Body of pancreas (tissue), 4 donors: ENCODE results near the gene CACNA1C.

Experiments
- CTCF ChIP-seq, 7 experiments: fragments of 450-650 bp in 4 of 7; fragments of 200-600 bp in 3 of 7; sonication (generic) in 3 of 7; IDR thresholded peaks; one replicate each; pipeline ENCODE4 v1.5.1; 2016 to 2019; ENCODE audit warnings: antibody characterized with exemption in 7 of 7
- POLR2A ChIP-seq, 3 donors: fragments of 450-650 bp; IDR thresholded peaks; one replicate each; pipeline ENCODE4 v1.6.1; 2016; ENCODE audit warnings: antibody characterized with exemption in 3 of 3, mild to moderate bottlenecking in 2 of 3

GRCh38 chr12:2405039-2405438 lies 352.3 kb downstream of the CACNA1C start:
- no peak for TF ChIP-seq CTCF (IDR thresholded peaks at IDR 0.05)
- no peak for TF ChIP-seq POLR2A (IDR thresholded peaks at IDR 0.05)
